ENCODE results near the gene PLA2G4B. TPM values are rescaled to one million over a fixed set of nuclear protein-coding genes. Genes with fewer than 3 reads are reported as not detected.
A peak's percentile ranks its signal among the peaks of the same experiment; 100 is the strongest.

PLA2G4B gene
- total RNA-seq, 2 donors from 2014 or later, result 2.7 to 8.3 TPM

- Mint-ChIP-seq H3K27ac (no peak overlapping the region), H3K4me3 (no peak overlapping the region)
- ATAC-seq (replicated peaks), result no peak
Measured at GRCh38 chr15:41801850-41802455, 36.7 kb upstream of the PLA2G4B start.

DNA sequence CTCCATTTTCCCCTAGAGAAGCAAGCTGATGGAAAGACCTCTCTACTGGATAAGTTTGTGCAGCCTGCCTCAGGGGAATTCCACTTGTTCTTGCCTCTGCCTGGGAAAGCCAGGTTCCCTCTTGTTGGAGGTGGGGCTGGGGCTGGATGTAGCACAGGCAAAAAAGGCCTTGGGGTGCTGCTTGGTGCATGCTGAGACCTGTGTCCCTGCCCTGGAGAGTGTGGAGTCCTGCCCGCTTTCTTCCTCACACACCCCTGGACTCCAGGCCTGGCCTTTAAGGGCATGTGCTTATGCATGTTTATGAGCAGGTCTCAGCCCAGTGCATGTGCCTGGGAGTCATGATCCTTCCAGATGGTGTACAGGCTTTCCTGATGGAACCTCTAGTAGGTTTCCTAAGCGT is 34.3 kb upstream of the PLA2G4B start:
- Mint-ChIP-seq H3K27ac (peak overlapping the region; percentile 53), H3K4me1 (peaks cover 8% of the 10 kb centered on the region), H3K27me3 (no peaks in the 10 kb centered on the region), H3K36me3 (ENCODE audit: low read depth) (peaks cover 22% of the 10 kb centered on the region), H3K4me3 (no peak overlapping the region), H3K9me3 (no peaks in the 10 kb centered on the region)
- ATAC-seq (replicated peaks), result no peak

More at GRCh38 chr15:41801850-41802455, 36.7 kb upstream of the PLA2G4B start:
- Mint-ChIP-seq H3K9me3 (no peaks in the 10 kb centered on the region), H3K4me1 (peaks cover 9% of the 10 kb centered on the region), H3K27me3 (no peaks in the 10 kb centered on the region), H3K36me3 (ENCODE audit: low read depth) (peaks cover 22% of the 10 kb centered on the region)

DNA sequence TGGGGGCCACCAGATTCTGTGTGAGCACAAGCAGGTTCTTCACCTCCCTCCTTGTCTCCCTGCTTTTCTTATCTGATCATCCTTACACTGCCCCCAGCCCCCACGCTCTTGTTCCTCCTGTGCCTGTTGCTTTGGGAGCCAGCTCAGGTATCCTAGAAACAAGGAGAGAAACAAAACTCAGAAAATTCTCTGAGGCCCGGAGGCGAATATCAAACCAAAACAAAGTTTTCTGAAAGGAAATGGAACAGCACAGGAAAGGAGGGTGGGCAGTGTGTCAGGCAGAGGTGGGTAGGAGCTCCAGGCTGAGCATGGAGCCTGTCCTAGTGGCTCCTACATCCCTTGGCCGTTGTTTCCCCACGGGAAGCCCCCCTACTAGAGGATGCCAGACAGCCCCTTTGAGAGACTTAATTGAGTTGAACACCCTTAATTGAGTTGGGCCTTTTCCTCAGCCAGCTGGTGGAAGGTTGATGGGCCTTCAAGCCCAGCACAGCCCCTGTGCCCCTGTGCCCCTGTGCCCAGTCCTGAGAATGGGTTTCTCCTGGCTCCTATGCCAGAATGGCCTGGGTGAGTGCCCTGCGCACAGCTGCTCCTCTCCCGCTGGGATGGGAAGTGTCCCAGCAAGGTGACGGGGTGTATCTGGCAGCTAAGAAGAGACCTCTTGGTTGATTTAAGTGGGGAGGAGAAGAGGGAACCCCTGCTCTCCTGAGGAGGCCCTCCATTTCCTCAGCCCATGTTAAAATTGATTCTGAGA is 33.6 kb upstream of the PLA2G4B start:
- peaks cover 10% of the 10 kb centered on the region for H3K4me1 Mint-ChIP-seq
- H3K36me3 Mint-ChIP-seq (ENCODE audit: low read depth), result peaks cover 14% of the 10 kb centered on the region
- H3K27me3 Mint-ChIP-seq, result no peaks in the 10 kb centered on the region
- H3K9me3 Mint-ChIP-seq, result no peaks in the 10 kb centered on the region
- peak overlapping the region; percentile 62 for H3K27ac Mint-ChIP-seq
- no peak for ATAC-seq (replicated peaks)
- no peak overlapping the region for H3K4me3 Mint-ChIP-seq

- no peak overlapping the region for H3K4me3 Mint-ChIP-seq
- peaks cover 8% of the 10 kb centered on the region for H3K36me3 Mint-ChIP-seq (ENCODE audit: low read depth)
- H3K9me3 Mint-ChIP-seq, result no peaks in the 10 kb centered on the region
- H3K27me3 Mint-ChIP-seq, result no peaks in the 10 kb centered on the region
- no peak for ATAC-seq (replicated peaks)
- peaks cover 13% of the 10 kb centered on the region for H3K4me1 Mint-ChIP-seq
- peak overlapping the region; percentile 62 for H3K27ac Mint-ChIP-seq
Measured at GRCh38 chr15:41805711-41806110, 32.9 kb upstream of the PLA2G4B start.

- no peak overlapping the region for H3K4me3 Mint-ChIP-seq
- no peak for ATAC-seq (replicated peaks)
- H3K4me1 Mint-ChIP-seq, result peaks cover 13% of the 10 kb centered on the region
- peak overlapping the region; percentile 62 for H3K27ac Mint-ChIP-seq
- no peaks in the 10 kb centered on the region for H3K36me3 Mint-ChIP-seq (ENCODE audit: low read depth)
- H3K9me3 Mint-ChIP-seq, result no peaks in the 10 kb centered on the region
- H3K27me3 Mint-ChIP-seq, result no peaks in the 10 kb centered on the region
Measured at GRCh38 chr15:41806291-41807181, 32.1 kb upstream of the PLA2G4B start.

- peak overlapping the region; percentile 10 for H3K27ac Mint-ChIP-seq
- H3K4me3 Mint-ChIP-seq, result no peak overlapping the region
- H3K9me3 Mint-ChIP-seq, result no peaks in the 10 kb centered on the region
- H3K36me3 Mint-ChIP-seq (ENCODE audit: low read depth), result peaks cover 5% of the 10 kb centered on the region
- no peaks in the 10 kb centered on the region for H3K27me3 Mint-ChIP-seq
- peaks cover 13% of the 10 kb centered on the region for H3K4me1 Mint-ChIP-seq
- no peak for ATAC-seq (replicated peaks)
Measured at GRCh38 chr15:41809121-41809520, 29.5 kb upstream of the PLA2G4B start.

- peaks cover 13% of the 10 kb centered on the region for H3K4me1 Mint-ChIP-seq
- ATAC-seq (replicated peaks), result no peak
- peaks cover 7% of the 10 kb centered on the region for H3K36me3 Mint-ChIP-seq (ENCODE audit: low read depth)
- no peak overlapping the region for H3K4me3 Mint-ChIP-seq
- H3K9me3 Mint-ChIP-seq, result no peaks in the 10 kb centered on the region
- H3K27ac Mint-ChIP-seq, result peak overlapping the region; percentile 10
- no peaks in the 10 kb centered on the region for H3K27me3 Mint-ChIP-seq
Measured at GRCh38 chr15:41809526-41810220, 29.0 kb upstream of the PLA2G4B start.

GRCh38 chr15:41810651-41811431 is 27.8 kb upstream of the PLA2G4B start:
- no peaks in the 10 kb centered on the region for H3K9me3 Mint-ChIP-seq
- H3K36me3 Mint-ChIP-seq (ENCODE audit: low read depth), result peaks cover 12% of the 10 kb centered on the region
- ATAC-seq (replicated peaks), result peak; percentile 4
- H3K4me1 Mint-ChIP-seq, result peaks cover 11% of the 10 kb centered on the region
- H3K27me3 Mint-ChIP-seq, result no peaks in the 10 kb centered on the region
- H3K27ac Mint-ChIP-seq, result peak overlapping the region; percentile 19
- no peak overlapping the region for H3K4me3 Mint-ChIP-seq

DNA sequence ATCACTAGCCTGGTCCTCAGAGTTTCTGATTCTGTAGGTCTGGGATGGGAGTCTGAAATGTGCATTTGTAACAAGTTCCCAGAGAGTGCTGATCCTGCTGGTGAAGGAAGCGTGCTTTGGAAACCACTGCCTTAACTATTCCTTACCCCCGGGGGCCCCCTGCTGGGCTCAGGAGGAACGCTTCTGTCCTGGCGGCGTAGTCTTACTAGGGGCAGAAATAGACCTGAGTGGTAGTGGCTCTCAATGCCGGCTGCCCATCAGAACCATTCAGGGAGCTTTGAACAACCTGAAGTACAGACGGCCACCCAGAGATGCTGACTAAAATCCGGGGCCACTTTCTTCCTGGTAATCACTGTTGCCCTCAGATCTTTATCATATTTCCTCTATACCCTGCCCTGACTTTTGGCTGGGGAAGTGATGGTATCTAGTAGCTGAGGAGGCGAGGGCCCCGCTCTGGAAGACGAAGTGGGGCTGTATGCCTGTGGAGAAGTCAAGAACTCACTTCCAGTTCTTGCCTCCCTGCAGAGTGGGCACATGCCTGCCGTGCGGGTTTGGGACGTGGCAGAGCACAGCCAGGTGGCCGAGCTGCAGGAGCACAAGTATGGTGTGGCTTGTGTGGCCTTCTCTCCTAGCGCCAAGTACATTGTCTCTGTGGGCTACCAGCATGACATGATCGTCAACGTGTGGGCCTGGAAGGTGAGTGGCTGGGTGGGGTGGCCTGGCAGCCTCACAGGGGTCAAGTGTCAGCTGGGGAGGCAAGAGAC is 27.0 kb upstream of the PLA2G4B start:
- peak; percentile 91 for ATAC-seq (replicated peaks)
- H3K36me3 Mint-ChIP-seq (ENCODE audit: low read depth), result peaks cover 20% of the 10 kb centered on the region
- H3K27ac Mint-ChIP-seq, result peak overlapping the region; percentile 19
- H3K4me1 Mint-ChIP-seq, result peaks cover 8% of the 10 kb centered on the region
- no peak overlapping the region for H3K4me3 Mint-ChIP-seq
- H3K9me3 Mint-ChIP-seq, result no peaks in the 10 kb centered on the region
- no peaks in the 10 kb centered on the region for H3K27me3 Mint-ChIP-seq

GRCh38 chr15:41812820-41813375 is 25.7 kb upstream of the PLA2G4B start:
- Mint-ChIP-seq H3K27ac (no peak overlapping the region), H3K4me1 (peaks cover 4% of the 10 kb centered on the region), H3K36me3 (ENCODE audit: low read depth) (peaks cover 32% of the 10 kb centered on the region), H3K4me3 (no peak overlapping the region), H3K9me3 (no peaks in the 10 kb centered on the region), H3K27me3 (no peaks in the 10 kb centered on the region)
- ATAC-seq (replicated peaks), result no peak

- peaks cover 33% of the 10 kb centered on the region for H3K36me3 Mint-ChIP-seq (ENCODE audit: low read depth)
- ATAC-seq (replicated peaks), result no peak
- H3K27me3 Mint-ChIP-seq, result no peaks in the 10 kb centered on the region
- H3K4me3 Mint-ChIP-seq, result no peak overlapping the region
- H3K27ac Mint-ChIP-seq, result no peak overlapping the region
- no peaks in the 10 kb centered on the region for H3K9me3 Mint-ChIP-seq
- H3K4me1 Mint-ChIP-seq, result peaks cover 4% of the 10 kb centered on the region
Measured at GRCh38 chr15:41813426-41813825, 25.2 kb upstream of the PLA2G4B start.

DNA sequence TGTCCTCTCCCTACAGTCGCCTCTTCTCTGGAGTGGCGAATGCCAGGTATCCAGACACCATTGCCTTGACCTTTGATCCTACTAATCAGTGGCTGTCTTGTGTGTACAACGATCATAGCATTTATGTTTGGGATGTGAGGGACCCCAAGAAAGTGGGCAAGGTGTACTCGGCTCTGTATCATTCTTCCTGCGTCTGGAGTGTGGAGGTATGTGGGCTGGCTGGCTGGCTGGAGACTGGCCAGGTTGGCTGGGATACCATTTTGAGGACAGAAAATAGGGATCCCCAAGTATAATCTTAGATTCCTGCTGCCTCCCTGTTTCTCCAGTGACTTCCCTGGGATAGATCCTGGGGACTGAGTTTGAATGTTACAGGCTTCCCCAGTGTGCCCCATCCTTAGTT is 24.1 kb upstream of the PLA2G4B start:
- Mint-ChIP-seq H3K9me3 (no peaks in the 10 kb centered on the region), H3K4me3 (no peak overlapping the region), H3K36me3 (ENCODE audit: low read depth) (peaks cover 33% of the 10 kb centered on the region), H3K4me1 (peaks cover 4% of the 10 kb centered on the region), H3K27me3 (no peaks in the 10 kb centered on the region), H3K27ac (no peak overlapping the region)
- ATAC-seq (replicated peaks), result no peak

DNA sequence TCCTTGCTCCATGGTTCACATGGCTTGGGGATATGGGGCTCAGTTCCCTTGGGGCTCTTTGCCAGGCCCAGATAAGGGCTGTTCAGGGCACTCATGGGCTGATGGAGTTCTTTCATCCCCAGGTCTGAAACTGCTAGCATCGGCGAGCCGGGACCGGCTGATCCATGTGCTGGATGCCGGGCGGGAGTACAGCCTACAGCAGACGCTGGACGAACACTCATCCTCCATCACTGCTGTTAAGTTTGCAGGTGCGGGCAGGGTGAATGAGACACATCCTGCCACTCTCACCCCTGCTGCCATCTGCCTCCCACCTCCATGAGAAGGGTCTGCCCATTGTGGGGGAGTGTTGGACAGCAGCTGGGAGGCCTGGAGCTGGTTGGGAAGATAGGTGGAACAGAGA is 21.9 kb upstream of the PLA2G4B start:
- no peaks in the 10 kb centered on the region for H3K9me3 Mint-ChIP-seq

More for the DNA sequence above, 21.9 kb upstream of the PLA2G4B start:
- no peak overlapping the region for H3K27ac Mint-ChIP-seq
- H3K4me3 Mint-ChIP-seq, result no peak overlapping the region
- H3K4me1 Mint-ChIP-seq, result no peaks in the 10 kb centered on the region
- no peak for ATAC-seq (replicated peaks)
- no peaks in the 10 kb centered on the region for H3K27me3 Mint-ChIP-seq
- peaks cover 33% of the 10 kb centered on the region for H3K36me3 Mint-ChIP-seq (ENCODE audit: low read depth)
